Loucy (cell line): ENCODE measurements around the gene POLR2L.

Source experiments
- EZH2phosphoT487 ChIP-seq: fragments of 200-600 bp; IDR thresholded peaks from 2 replicates; pipeline ENCODE4 v1.6.1; 2018; ENCODE audit warnings: antibody characterized with exemption, mild to moderate bottlenecking, moderate library complexity, borderline replicate concordance
- TF ChIP-seq, protein P1 (sequence below): fragments of 200-600 bp; sonication (generic); conservative IDR thresholded peaks from 2 replicates; pipeline ENCODE4 v1.5.1; 2014; ENCODE audit warnings: mild to moderate bottlenecking, antibody characterized with exemption, low read length

DNA sequence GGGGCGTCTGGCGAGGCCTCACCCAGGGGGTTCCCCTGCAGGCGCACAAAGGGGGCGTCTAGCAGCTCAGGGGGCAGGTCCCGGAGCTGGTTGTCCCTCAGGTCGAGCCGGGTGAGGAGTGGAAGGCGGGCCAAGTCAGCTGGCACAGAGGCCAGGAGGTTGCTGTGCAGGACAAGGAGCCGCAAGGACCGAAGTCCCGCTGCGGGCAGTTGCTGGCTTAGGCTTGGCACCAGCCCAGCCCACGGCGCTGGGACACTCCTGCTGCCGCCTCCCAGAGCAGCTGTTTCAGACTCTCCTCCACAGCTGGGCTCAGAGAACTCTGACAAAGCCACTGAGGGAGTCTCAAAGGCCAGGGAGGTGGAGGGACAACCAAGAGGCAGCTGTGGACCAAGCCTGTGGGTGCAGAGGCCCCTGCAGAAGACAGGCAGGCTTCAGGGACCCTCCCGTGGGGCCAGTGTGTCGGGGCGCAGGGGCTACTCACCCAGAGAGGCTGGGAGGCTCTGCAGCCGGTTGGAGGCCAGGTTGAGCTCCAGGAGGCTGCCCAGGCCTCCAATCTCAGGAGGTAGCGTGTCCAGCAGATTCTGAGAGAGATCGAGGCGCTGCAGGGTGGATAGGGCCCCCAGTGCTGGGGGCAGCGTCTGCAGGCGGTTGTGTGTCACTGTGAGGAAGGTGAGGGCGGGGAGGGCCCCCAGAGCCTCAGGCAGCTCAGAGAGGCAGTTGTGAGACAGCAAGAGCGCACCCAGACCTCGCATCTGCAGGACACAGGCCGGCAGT lies 39.4 kb downstream of the POLR2L start:
- TF ChIP-seq, protein P1, sequence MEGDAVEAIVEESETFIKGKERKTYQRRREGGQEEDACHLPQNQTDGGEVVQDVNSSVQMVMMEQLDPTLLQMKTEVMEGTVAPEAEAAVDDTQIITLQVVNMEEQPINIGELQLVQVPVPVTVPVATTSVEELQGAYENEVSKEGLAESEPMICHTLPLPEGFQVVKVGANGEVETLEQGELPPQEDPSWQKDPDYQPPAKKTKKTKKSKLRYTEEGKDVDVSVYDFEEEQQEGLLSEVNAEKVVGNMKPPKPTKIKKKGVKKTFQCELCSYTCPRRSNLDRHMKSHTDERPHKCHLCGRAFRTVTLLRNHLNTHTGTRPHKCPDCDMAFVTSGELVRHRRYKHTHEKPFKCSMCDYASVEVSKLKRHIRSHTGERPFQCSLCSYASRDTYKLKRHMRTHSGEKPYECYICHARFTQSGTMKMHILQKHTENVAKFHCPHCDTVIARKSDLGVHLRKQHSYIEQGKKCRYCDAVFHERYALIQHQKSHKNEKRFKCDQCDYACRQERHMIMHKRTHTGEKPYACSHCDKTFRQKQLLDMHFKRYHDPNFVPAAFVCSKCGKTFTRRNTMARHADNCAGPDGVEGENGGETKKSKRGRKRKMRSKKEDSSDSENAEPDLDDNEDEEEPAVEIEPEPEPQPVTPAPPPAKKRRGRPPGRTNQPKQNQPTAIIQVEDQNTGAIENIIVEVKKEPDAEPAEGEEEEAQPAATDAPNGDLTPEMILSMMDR: no peak
- TF ChIP-seq EZH2phosphoT487: no peak
